GM12891 (cell line): ENCODE measurements around the gene VCX2.

Source experiments
- PAX5 ChIP-seq: IDR thresholded peaks from 2 replicates; pipeline ENCODE4 v1.6.1; 2011; ENCODE audit warnings: low read length, moderate library complexity, mild to moderate bottlenecking; ENCODE audit not compliant: insufficient read depth, severe bottlenecking
- POLR2A ChIP-seq: IDR thresholded peaks from 2 replicates; pipeline ENCODE4 v1.6.1; 2011; ENCODE audit warnings: low read depth, low read length, control low read depth
- POLR2AphosphoS5 ChIP-seq: IDR thresholded peaks from 2 replicates; pipeline ENCODE4 v1.6.1; 2011; ENCODE audit warnings: low read depth, low read length, control low read depth
- POU2F2 ChIP-seq: IDR thresholded peaks from 2 replicates; pipeline ENCODE4 v1.6.1; 2011; ENCODE audit warnings: low read depth, mild to moderate bottlenecking, control low read depth, low read length, moderate library complexity
- TAF1 ChIP-seq: IDR thresholded peaks from 2 replicates; pipeline ENCODE4 v1.6.1; 2011; ENCODE audit warnings: low read depth, low read length, control low read depth

GRCh38 chrX:8201896-8202331 lies 30.8 kb upstream of the VCX2 start:
- TF ChIP-seq POLR2AphosphoS5, result no peak
- TF ChIP-seq POLR2A, result no peak
- TF ChIP-seq TAF1, result no peak
- TF ChIP-seq PAX5, result no peak
- no peak for TF ChIP-seq POU2F2
